HCT116 (cell line): ENCODE data around the gene CD164. TPM values are rescaled to one million over a fixed set of nuclear protein-coding genes. Genes with fewer than 3 reads are reported as not detected.

Source experiments
- ATAC-seq: fragments of 200-7000 bp; cut with Tn5 transposase; 2 replicates; pipeline ENCODE4 v1.9.1; 2020; ENCODE audit warnings: mild to moderate bottlenecking, moderate library complexity
- BruUV-seq: library from RNA; stranded (reverse); fragments of 400-500 nt; replicated peaks from 2 replicates; lab custom pipeline; 2021; lab: Mats Ljungman, UMichigan
- CTCF ChIA-PET: fragments of 300-600 bp; sonication (Branson Sonifier 250); formaldehyde crosslinking; loops from one replicate; lab custom pipeline; 2021; ENCODE audit warnings: antibody characterized with exemption; lab: Charles Lee
- POLR2A ChIA-PET: fragments of 300-600, 350-600 bp; sonication (Branson Sonifier 250); formaldehyde crosslinking; loops from one replicate; lab custom pipeline; 2021; ENCODE audit warnings: antibody characterized with exemption; lab: Charles Lee
- RAD21 ChIA-PET, 2 experiments: fragments of 300-600 bp; sonication (Branson Sonifier 250); formaldehyde crosslinking; loops; one replicate each; lab custom pipeline; 2023; ENCODE audit warnings: low total read pairs in 2 of 2; ENCODE audit not compliant: uncharacterized antibody in 2 of 2, unreplicated experiment in 2 of 2, low non-redundant PET in 1 of 2; lab: Charles Lee
- DNase-seq: peaks from one replicate; pipeline ENCODE4 v3.0.0-alpha.2; 2010; ENCODE audit warnings: low read depth, low spot score
- H2AFZ ChIP-seq: fragments of 200-600 bp; shearing (Covaris generic), sonication (generic); 2 replicates; pipeline ENCODE4 v1.6.1; 2017; ENCODE audit warnings: low read depth, mixed run types, mixed read lengths, antibody characterized with exemption, low read length; ENCODE audit not compliant: poor library complexity, severe bottlenecking
- H3K27ac ChIP-seq: 2 replicates; pipeline ENCODE4 v1.5.1; 2012; ENCODE audit warnings: low read depth, low read length
- H3K27me3 ChIP-seq: fragments of 200-600 bp; sonication (generic); 2 replicates; pipeline ENCODE4 v1.6.1; 2016; ENCODE audit warnings: mixed run types, low read length, mixed read lengths; ENCODE audit not compliant: insufficient read depth
- H3K36me3 ChIP-seq, 2 experiments: fragments of 200-500 bp in 1 of 2; fragments of 200-600 bp in 1 of 2; sonication (Bioruptor generic) in 1 of 2; sonication (generic) in 1 of 2; 2 replicates each; pipeline versions ENCODE4 v1.5.1 to v1.6.1; 2014 to 2016; ENCODE audit warnings: low read length in 2 of 2, inconsistent platforms in 1 of 2, mixed read lengths in 1 of 2, mixed run types in 1 of 2; ENCODE audit not compliant: insufficient read depth in 2 of 2, control insufficient read depth in 1 of 2
- H3K4me1 ChIP-seq, 2 experiments: fragments of 200-600 bp in 1 of 2; sonication (generic) in 1 of 2; 2 replicates each; pipeline versions ENCODE4 v1.5.1 to v1.6.1; 2012 to 2017; ENCODE audit warnings: low read length in 2 of 2, inconsistent platforms in 1 of 2, mild to moderate bottlenecking in 1 of 2, mixed read lengths in 1 of 2, mixed run types in 1 of 2, moderate library complexity in 1 of 2; ENCODE audit not compliant: insufficient read depth in 2 of 2, control insufficient read depth in 1 of 2
- H3K4me2 ChIP-seq: fragments of 200-600 bp; sonication (generic); 2 replicates; pipeline ENCODE4 v1.6.1; 2017; ENCODE audit warnings: mixed run types, low read length, mixed read lengths
- H3K4me3 ChIP-seq, 2 experiments: fragments of 200-600 bp in 1 of 2; sonication (generic) in 1 of 2; replicated peaks in 1 of 2; 2 replicates each; pipeline ENCODE4 v1.5.1; 2011 to 2016; ENCODE audit warnings: low read length in 2 of 2, control low read depth in 1 of 2, low read depth in 1 of 2, mild to moderate bottlenecking in 1 of 2, mixed read lengths in 1 of 2, mixed run types in 1 of 2
- H3K79me2 ChIP-seq: fragments of 200-600 bp; sonication (generic); 2 replicates; pipeline ENCODE4 v1.6.1; 2017; ENCODE audit warnings: mild to moderate bottlenecking, mixed run types, low read length, moderate library complexity, mixed read lengths; ENCODE audit not compliant: insufficient read depth
- H3K9ac ChIP-seq: fragments of 200-600 bp; sonication (generic); 2 replicates; pipeline ENCODE4 v1.6.1; 2016; ENCODE audit warnings: low read length, mixed read lengths
- H3K9me2 ChIP-seq: fragments of 200-600 bp; sonication (generic), shearing (Covaris generic); 2 replicates; pipeline ENCODE4 v1.6.1; 2017; ENCODE audit warnings: mixed run types, mild to moderate bottlenecking, moderate library complexity; ENCODE audit not compliant: insufficient read depth
- H3K9me3 ChIP-seq, 2 experiments: fragments of 200-500 bp in 1 of 2; fragments of 200-600 bp in 1 of 2; sonication (Bioruptor generic) in 1 of 2; sonication (generic) in 1 of 2; 2 replicates each; pipeline ENCODE4 v1.6.1; 2014 to 2017; ENCODE audit warnings: low read length in 2 of 2, mixed read lengths in 2 of 2, inconsistent platforms in 1 of 2, low read depth in 1 of 2, mild to moderate bottlenecking in 1 of 2, mixed run types in 1 of 2, moderate library complexity in 1 of 2; ENCODE audit not compliant: control insufficient read depth in 1 of 2, insufficient read depth in 1 of 2
- H4K20me1 ChIP-seq: fragments of 200-600 bp; sonication (generic), shearing (Covaris generic); 2 replicates; pipeline ENCODE4 v1.6.1; 2017; ENCODE audit warnings: mixed run types, mild to moderate bottlenecking, moderate library complexity; ENCODE audit not compliant: insufficient read depth
- CEBPB ChIP-seq: IDR thresholded peaks from 2 replicates; pipeline ENCODE4 v1.6.1; 2012; ENCODE audit warnings: low read depth
- CTCF ChIP-seq, 3 experiments: fragments of 200-600 bp in 1 of 3; sonication (generic) in 1 of 3; IDR thresholded peaks in 2 of 3; conservative IDR thresholded peaks in 1 of 3; 2 replicates each; pipeline ENCODE4 v1.5.1; 2012 to 2017; ENCODE audit warnings: low read depth in 2 of 3, low read length in 2 of 3, antibody characterized with exemption in 1 of 3, borderline replicate concordance in 1 of 3, control low read depth in 1 of 3, mild to moderate bottlenecking in 1 of 3, mixed read lengths in 1 of 3, mixed run types in 1 of 3, moderate library complexity in 1 of 3; ENCODE audit not compliant: insufficient read depth in 1 of 3
- EGR1 ChIP-seq: IDR thresholded peaks from 2 replicates; pipeline ENCODE4 v1.6.1; 2012; ENCODE audit warnings: low read depth
- EZH2 ChIP-seq: fragments of 200-600 bp; sonication (generic); IDR thresholded peaks from 2 replicates; pipeline ENCODE4 v1.6.1; 2017; ENCODE audit warnings: antibody characterized with exemption, mixed run types
- EZH2phosphoT487 ChIP-seq: fragments of 200-600 bp; IDR thresholded peaks from 2 replicates; pipeline ENCODE4 v1.6.1; 2018; ENCODE audit warnings: antibody characterized with exemption, borderline replicate concordance
- JUND ChIP-seq: IDR thresholded peaks from 2 replicates; pipeline ENCODE4 v1.6.1; 2012
- POLR2A ChIP-seq: IDR thresholded peaks from 2 replicates; pipeline ENCODE4 v1.7.0; 2011; ENCODE audit warnings: borderline replicate concordance; ENCODE audit not compliant: insufficient read depth, insufficient read length; ENCODE audit errors: extremely low read depth
- SP1 ChIP-seq: IDR thresholded peaks from 2 replicates; pipeline ENCODE4 v1.6.1; 2012; ENCODE audit warnings: low read depth
- SRF ChIP-seq: IDR thresholded peaks from 2 replicates; pipeline ENCODE4 v1.6.1; 2012; ENCODE audit warnings: low read depth
- TCF7L2 ChIP-seq: IDR thresholded peaks from 2 replicates; pipeline ENCODE4 v1.7.0; 2011; ENCODE audit warnings: borderline replicate concordance, inconsistent platforms; ENCODE audit not compliant: insufficient read depth, insufficient read length; ENCODE audit errors: extremely low read depth
- YY1 ChIP-seq: IDR thresholded peaks from 2 replicates; pipeline ENCODE4 v1.6.1; 2011; ENCODE audit warnings: low read length, low read depth, moderate library complexity, mild to moderate bottlenecking; ENCODE audit not compliant: insufficient replicate concordance; ENCODE audit errors: extremely low read depth
- ZFX ChIP-seq: fragments of 450-650 bp; IDR thresholded peaks from 2 replicates; pipeline ENCODE4 v1.6.1; 2017
- ZNF274 ChIP-seq: fragments of 200-500 bp; sonication (Bioruptor generic); IDR thresholded peaks from 2 replicates; pipeline ENCODE4 v1.6.1; 2014; ENCODE audit warnings: mild to moderate bottlenecking, low read depth, low read length, inconsistent platforms
- intact Hi-C: fragments of 100-400 bp; cut with micrococcal nuclease; formaldehyde crosslinking; loops from 2 replicates; pipeline ENCODE4 v1.10.0; 2022
- total RNA-seq: library from RNA; stranded (reverse); gene quantifications from one replicate; pipeline ENCODE4 v1.2.1, GENCODE V29; 2021; ENCODE audit not compliant: unreplicated experiment
- TF ChIP-seq, protein P1 (sequence below): IDR thresholded peaks from 2 replicates; pipeline ENCODE4 v1.6.1; 2011; ENCODE audit warnings: mild to moderate bottlenecking, low read length, moderate library complexity; ENCODE audit not compliant: insufficient replicate concordance; ENCODE audit errors: extremely low read depth
- TF ChIP-seq, protein P2 (sequence below): IDR thresholded peaks from 2 replicates; pipeline ENCODE4 v1.6.1; 2012

CD164 gene
- total RNA-seq, 1 experiment from 2014 or later, result 171 TPM

GRCh38 chr6:109359248-109359647 is 23.0 kb downstream of the CD164 start:
- Histone ChIP-seq H4K20me1 (no peaks in the 10 kb centered on the region), H2AFZ (no peak overlapping the region), H3K36me3 (peaks cover 3 to 53% of the 10 kb centered on the region in 2 experiments; a peak in 3 of 4 replicates), H3K4me1 (no peaks in the 10 kb centered on the region), H3K27me3 (no peaks in the 10 kb centered on the region), H3K79me2 (peaks cover 15% of the 10 kb centered on the region), H3K9me2 (no peaks in the 10 kb centered on the region), H3K9ac (no peak overlapping the region), H3K27ac (no peak overlapping the region), H3K4me2 (no peak overlapping the region), H3K4me3 (no peak overlapping the region), H3K9me3 (peaks cover 8 to 9% of the 10 kb centered on the region in 2 experiments; a peak in 2 of 4 replicates)
- ChIA-PET RAD21 (no interaction called here), POLR2A (no interaction called here), CTCF (no interaction called here)
- no peak for ATAC-seq
- DNase-seq, result no peak
- TF ChIP-seq EZH2 (no peak), EGR1 (no peak), TCF7L2 (no peak), ZNF274 (no peak), EZH2phosphoT487 (no peak), YY1 (no peak), CEBPB (no peak), JUND (no peak), SP1 (no peak), POLR2A (no peak), ZFX (no peak), SRF (no peak), CTCF (IDR thresholded peaks at IDR 0.05 in 2 of 3, conservative IDR thresholded peaks at IDR 0.05 in 1 of 3; ENCODE audit: borderline replicate concordance in 1 of 3, insufficient read depth in 1 of 3, low read depth in 2 of 3, low read length in 2 of 3) (no peak)
- TF ChIP-seq, protein P1, sequence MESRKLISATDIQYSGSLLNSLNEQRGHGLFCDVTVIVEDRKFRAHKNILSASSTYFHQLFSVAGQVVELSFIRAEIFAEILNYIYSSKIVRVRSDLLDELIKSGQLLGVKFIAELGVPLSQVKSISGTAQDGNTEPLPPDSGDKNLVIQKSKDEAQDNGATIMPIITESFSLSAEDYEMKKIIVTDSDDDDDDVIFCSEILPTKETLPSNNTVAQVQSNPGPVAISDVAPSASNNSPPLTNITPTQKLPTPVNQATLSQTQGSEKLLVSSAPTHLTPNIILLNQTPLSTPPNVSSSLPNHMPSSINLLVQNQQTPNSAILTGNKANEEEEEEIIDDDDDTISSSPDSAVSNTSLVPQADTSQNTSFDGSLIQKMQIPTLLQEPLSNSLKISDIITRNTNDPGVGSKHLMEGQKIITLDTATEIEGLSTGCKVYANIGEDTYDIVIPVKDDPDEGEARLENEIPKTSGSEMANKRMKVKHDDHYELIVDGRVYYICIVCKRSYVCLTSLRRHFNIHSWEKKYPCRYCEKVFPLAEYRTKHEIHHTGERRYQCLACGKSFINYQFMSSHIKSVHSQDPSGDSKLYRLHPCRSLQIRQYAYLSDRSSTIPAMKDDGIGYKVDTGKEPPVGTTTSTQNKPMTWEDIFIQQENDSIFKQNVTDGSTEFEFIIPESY, result no peak
- TF ChIP-seq, protein P2, sequence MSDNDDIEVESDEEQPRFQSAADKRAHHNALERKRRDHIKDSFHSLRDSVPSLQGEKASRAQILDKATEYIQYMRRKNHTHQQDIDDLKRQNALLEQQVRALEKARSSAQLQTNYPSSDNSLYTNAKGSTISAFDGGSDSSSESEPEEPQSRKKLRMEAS, result no peak
- intact Hi-C loops, result no loop called here
- BruUV-seq, result no TSS peak
